Stimulated activated CD8-positive, alpha-beta memory T cell treated with anti-CD3 and anti-CD28 coated beads, Interleukin-15, amount 100 ng/mL, for 24 hours (primary cell): ENCODE measurements around the gene COX20.

Experiments used
- DNase-seq: peaks from one replicate; pipeline ENCODE4 v3.0.0-alpha.2; 2020; ENCODE audit warnings: low read depth

The COX20 gene

GRCh38 chr1:244874974-244875579 lies 39.6 kb downstream of the COX20 start:
- no peak for DNase-seq

DNA sequence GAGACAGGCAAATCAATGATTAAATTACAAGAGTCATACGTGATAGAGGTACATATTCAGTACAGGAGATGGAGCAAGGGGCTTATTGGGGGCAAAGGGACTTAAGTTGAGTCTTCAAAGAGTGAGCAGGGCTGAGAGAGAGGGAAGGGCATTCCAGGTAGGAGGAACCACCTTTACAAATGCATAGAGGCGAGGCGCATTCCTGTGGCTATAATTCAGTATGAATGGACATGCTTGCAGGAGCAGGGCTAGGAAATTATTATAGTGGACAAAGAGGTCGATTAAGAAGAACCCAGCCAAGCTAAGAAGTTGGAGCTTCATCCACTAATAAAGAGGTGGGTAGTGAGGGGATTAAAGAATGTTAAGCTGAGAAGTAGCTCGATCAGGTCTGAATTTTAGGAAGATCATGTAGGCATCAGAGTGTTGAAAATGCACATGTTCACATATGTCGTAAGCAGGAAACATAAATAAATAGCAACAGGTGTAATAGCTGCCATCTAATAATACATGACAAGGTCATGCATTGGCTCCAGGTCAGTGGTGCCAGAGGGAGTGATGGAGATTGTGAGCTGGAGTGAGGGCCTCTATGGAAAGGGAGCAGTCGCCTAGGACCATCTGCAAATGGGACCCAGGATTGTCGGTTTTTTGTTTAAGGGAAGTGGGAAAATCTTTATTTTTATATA lies 40.9 kb downstream of the COX20 start:
- DNase-seq: no peak

DNA sequence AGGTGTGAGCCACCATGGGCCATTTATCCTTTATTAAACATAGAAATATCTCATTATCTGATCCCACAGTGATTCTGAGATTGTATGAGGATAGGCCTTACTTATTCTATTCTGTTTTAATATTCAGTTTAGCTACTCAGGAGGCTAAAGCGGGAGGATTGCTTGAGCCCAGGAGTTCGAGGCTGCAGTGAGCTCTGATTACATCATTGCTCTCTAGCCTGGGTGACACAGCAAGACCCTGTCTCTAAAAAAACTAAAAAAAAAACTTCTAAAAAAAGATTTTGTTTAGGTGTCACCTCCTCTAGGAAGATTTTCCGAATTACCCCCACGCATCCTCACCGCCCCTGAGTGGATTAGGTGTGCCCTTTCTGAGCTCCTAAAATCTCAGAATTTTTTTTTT lies 43.2 kb downstream of the COX20 start:
- no peak for DNase-seq

DNA sequence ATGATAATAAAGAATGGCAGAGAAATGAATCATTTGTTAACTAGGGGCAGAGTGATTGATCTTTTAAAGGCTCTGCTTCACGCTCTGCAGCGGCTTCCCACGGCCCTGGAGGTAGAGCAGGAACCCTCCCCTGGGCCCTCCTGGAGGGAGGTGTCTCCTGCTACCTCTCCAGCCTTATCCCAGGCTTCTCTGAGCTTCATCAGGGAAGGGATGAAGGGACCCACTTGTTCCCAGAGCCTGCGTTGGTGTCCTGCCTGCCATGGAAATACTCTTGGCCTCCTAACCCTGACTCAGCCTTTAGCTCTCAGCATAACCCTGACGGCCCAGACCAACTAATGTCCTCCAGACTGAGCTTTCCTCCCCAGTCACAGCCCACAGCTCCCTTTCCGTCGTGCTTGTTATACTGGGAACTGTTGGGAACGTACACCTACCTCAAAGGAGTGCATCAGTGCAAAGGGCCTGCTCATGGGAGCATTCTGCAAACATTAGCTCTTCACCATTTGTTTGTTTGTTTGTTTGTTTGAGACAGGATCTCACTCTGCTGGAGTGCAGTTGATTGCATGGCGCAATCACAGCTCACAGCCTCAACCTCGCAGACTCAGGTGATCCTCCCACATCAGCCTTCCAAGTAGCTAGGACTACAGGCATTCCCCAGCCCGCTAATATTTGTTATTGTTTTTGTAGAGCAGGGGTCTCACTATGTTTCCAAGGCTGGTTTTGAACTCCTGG lies 46.3 kb downstream of the COX20 start:
- DNase-seq: no peak

DNA sequence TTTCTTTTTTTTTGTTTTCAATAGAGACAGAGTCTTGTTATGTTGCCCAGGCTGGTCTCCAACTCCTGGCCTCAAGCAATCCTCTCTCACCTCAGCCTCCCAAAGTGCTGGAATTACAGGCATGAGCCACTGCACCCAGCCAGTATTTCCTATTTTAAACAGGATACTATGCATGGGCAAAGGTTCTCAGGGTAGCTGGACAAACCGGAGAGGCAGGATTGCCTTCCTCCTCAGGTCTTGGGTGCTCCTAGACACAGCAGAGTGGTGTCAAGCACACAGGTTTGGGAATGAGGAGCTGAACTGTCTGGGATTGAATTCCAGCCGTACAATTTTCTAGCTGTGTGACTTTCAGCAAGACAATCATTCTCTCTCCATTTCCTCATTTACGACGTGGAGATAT lies 51.8 kb downstream of the COX20 start:
- no peak for DNase-seq

DNA sequence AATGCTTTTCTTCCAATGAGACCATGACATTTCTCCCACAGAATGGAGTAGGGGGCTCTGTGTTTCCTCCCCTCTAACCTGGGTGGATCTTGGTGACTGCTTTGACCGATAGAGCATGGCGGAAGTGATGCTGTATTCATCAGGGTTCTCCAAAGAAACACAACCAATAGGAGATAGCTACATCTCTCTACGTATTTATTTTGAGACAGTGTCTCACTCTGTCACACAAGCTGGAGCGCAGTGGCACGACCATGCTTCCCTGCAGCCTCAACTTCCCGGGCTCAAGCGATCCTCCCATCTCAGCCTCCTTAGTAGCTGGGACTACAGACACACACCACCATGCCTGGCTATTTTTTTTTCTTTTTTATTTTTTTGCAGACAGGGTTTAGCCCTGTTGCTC lies 58.4 kb downstream of the COX20 start:
- DNase-seq: no peak
